Measurements from ENCODE around the gene MICB. TPM values are rescaled to one million over a fixed set of nuclear protein-coding genes. Genes with fewer than 3 reads are reported as not detected.

Gene MICB
- total and polyA plus RNA-seq, 2 of the 8 experiments (the other 6 are each of a cell fraction or from before 2014, with no cell fraction given), result 16.2 to 25.3 TPM

DNA sequence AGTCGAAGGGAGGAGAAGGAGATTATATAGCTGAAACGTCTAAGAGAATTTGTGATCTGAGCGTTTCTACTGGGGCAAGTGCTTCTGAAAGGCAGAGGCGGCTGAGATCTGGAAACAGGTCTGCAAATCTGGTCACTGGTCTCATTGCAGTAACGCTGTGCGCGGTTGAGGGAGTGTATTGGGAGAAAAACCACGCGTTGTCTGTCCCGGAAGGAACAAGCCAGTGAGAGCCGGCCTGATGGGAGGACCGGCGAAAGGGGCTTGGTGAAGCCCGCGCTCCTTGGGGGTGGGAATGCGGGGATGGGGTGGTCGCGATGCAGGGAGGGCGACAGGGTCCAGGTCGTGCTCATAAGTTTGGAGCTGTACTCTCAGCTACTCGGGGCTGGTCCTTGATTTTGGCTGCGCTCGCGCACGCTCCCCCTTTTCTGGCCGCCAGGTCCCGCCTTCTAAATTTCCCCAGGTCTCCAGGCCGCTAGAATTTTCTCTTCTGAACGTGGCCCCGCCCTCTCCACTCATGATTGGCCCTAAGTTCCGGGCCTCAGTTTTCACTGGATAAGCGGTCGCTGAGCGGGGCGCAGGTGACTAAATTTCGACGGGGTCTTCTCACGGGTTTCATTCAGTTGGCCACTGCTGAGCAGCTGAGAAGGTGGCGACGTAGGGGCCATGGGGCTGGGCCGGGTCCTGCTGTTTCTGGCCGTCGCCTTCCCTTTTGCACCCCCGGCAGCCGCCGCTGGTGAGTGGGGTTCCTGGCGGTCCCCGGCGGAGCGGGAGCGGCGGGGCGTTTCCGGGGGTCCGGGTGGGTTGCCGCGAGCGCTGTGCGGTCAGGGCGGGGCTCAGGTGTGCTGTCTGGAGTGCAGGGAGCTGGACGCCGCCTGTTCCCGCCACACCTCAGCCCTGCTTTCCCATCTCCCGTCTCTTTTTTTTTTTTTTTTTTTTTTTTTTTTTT, at the start of gene MICB (continued):
- peak; percentile 75 for TF ChIP-seq E2F6 (IDR thresholded peaks at IDR 0.05)
- no peak for TF ChIP-seq RXRA (IDR thresholded peaks at IDR 0.05; ENCODE audit: insufficient read depth, low read depth, low read length)
- TF ChIP-seq TAF1 (IDR thresholded peaks at IDR 0.05; ENCODE audit: low read depth, low read length), result peak; percentile 92
- TF ChIP-seq KDM4A (IDR thresholded peaks at IDR 0.05; ENCODE audit: low read depth, low read length, severe bottlenecking), result peak; percentile 77
- peak; percentile 18 for TF ChIP-seq ASH2L (IDR thresholded peaks at IDR 0.05; ENCODE audit: low read length)
- TF ChIP-seq GTF2F1 (IDR thresholded peaks at IDR 0.05; ENCODE audit: borderline replicate concordance, low read depth, low read length), result no peak
- TF ChIP-seq CHD2 (IDR thresholded peaks at IDR 0.05; ENCODE audit: low read length), result no peak
- TF ChIP-seq, protein P1, sequence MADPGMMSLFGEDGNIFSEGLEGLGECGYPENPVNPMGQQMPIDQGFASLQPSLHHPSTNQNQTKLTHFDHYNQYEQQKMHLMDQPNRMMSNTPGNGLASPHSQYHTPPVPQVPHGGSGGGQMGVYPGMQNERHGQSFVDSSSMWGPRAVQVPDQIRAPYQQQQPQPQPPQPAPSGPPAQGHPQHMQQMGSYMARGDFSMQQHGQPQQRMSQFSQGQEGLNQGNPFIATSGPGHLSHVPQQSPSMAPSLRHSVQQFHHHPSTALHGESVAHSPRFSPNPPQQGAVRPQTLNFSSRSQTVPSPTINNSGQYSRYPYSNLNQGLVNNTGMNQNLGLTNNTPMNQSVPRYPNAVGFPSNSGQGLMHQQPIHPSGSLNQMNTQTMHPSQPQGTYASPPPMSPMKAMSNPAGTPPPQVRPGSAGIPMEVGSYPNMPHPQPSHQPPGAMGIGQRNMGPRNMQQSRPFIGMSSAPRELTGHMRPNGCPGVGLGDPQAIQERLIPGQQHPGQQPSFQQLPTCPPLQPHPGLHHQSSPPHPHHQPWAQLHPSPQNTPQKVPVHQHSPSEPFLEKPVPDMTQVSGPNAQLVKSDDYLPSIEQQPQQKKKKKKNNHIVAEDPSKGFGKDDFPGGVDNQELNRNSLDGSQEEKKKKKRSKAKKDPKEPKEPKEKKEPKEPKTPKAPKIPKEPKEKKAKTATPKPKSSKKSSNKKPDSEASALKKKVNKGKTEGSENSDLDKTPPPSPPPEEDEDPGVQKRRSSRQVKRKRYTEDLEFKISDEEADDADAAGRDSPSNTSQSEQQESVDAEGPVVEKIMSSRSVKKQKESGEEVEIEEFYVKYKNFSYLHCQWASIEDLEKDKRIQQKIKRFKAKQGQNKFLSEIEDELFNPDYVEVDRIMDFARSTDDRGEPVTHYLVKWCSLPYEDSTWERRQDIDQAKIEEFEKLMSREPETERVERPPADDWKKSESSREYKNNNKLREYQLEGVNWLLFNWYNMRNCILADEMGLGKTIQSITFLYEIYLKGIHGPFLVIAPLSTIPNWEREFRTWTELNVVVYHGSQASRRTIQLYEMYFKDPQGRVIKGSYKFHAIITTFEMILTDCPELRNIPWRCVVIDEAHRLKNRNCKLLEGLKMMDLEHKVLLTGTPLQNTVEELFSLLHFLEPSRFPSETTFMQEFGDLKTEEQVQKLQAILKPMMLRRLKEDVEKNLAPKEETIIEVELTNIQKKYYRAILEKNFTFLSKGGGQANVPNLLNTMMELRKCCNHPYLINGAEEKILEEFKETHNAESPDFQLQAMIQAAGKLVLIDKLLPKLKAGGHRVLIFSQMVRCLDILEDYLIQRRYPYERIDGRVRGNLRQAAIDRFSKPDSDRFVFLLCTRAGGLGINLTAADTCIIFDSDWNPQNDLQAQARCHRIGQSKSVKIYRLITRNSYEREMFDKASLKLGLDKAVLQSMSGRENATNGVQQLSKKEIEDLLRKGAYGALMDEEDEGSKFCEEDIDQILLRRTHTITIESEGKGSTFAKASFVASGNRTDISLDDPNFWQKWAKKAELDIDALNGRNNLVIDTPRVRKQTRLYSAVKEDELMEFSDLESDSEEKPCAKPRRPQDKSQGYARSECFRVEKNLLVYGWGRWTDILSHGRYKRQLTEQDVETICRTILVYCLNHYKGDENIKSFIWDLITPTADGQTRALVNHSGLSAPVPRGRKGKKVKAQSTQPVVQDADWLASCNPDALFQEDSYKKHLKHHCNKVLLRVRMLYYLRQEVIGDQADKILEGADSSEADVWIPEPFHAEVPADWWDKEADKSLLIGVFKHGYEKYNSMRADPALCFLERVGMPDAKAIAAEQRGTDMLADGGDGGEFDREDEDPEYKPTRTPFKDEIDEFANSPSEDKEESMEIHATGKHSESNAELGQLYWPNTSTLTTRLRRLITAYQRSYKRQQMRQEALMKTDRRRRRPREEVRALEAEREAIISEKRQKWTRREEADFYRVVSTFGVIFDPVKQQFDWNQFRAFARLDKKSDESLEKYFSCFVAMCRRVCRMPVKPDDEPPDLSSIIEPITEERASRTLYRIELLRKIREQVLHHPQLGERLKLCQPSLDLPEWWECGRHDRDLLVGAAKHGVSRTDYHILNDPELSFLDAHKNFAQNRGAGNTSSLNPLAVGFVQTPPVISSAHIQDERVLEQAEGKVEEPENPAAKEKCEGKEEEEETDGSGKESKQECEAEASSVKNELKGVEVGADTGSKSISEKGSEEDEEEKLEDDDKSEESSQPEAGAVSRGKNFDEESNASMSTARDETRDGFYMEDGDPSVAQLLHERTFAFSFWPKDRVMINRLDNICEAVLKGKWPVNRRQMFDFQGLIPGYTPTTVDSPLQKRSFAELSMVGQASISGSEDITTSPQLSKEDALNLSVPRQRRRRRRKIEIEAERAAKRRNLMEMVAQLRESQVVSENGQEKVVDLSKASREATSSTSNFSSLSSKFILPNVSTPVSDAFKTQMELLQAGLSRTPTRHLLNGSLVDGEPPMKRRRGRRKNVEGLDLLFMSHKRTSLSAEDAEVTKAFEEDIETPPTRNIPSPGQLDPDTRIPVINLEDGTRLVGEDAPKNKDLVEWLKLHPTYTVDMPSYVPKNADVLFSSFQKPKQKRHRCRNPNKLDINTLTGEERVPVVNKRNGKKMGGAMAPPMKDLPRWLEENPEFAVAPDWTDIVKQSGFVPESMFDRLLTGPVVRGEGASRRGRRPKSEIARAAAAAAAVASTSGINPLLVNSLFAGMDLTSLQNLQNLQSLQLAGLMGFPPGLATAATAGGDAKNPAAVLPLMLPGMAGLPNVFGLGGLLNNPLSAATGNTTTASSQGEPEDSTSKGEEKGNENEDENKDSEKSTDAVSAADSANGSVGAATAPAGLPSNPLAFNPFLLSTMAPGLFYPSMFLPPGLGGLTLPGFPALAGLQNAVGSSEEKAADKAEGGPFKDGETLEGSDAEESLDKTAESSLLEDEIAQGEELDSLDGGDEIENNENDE (IDR thresholded peaks at IDR 0.05; ENCODE audit: insufficient replicate concordance, low read length), result no peak
